ENCODE results near the gene PSMF1. TPM values are rescaled to one million over a fixed set of nuclear protein-coding genes. Genes with fewer than 3 reads are reported as not detected.

Gene PSMF1
- total and polyA plus RNA-seq, 4 donors, result 43.6 to 126 (median 83.8) TPM

- TF ChIP-seq FOXA1 (IDR thresholded peaks at IDR 0.05) (no peak), FOXA2 (IDR thresholded peaks at IDR 0.05) (no peak), REST (IDR thresholded peaks at IDR 0.05) (no peak), EGR1 (IDR thresholded peaks at IDR 0.05; ENCODE audit: low read depth in 2 of 2) (no peak), MAX (IDR thresholded peaks at IDR 0.05) (no peak), JUND (IDR thresholded peaks at IDR 0.05) (no peak)
Observed at GRCh38 chr20:1083431-1084080, 34.8 kb upstream of the PSMF1 start.

GRCh38 chr20:1085492-1086276 lies 32.7 kb upstream of the PSMF1 start:
- no peak overlapping the region for H3K9ac ChIP-seq (ENCODE audit: low read depth in 1 of 2, low read length in 2 of 2)
- TF ChIP-seq YY1 (IDR thresholded peaks at IDR 0.05) (no peak), GABPA (IDR thresholded peaks at IDR 0.05 in 1 of 2, conservative IDR thresholded peaks at IDR 0.05 in 1 of 2) (no peak), CTCF (IDR thresholded peaks at IDR 0.05; ENCODE audit: low read depth, low read length, missing input control) (no peak), RXRA (IDR thresholded peaks at IDR 0.05) (no peak), HNF4G (IDR thresholded peaks at IDR 0.05) (no peak), HNF4A (conservative IDR thresholded peaks at IDR 0.05) (no peak), FOXA1 (IDR thresholded peaks at IDR 0.05) (no peak), TAF1 (conservative IDR thresholded peaks at IDR 0.05) (no peak), ATF3 (IDR thresholded peaks at IDR 0.05) (no peak), RAD21 (IDR thresholded peaks at IDR 0.05) (no peak), SP1 (IDR thresholded peaks at IDR 0.05) (no peak), EGR1 (IDR thresholded peaks at IDR 0.05; ENCODE audit: low read depth in 2 of 2) (no peak), NR2F2 (IDR thresholded peaks at IDR 0.05) (no peak), JUND (IDR thresholded peaks at IDR 0.05) (no peak), REST (IDR thresholded peaks at IDR 0.05) (no peak), MAX (IDR thresholded peaks at IDR 0.05) (no peak), FOXA2 (IDR thresholded peaks at IDR 0.05) (no peak), ZBTB33 (IDR thresholded peaks at IDR 0.05) (no peak)
- no peaks in the 10 kb centered on the region for H3K4me1 ChIP-seq (ENCODE audit: control insufficient read depth in 4 of 4, insufficient read depth in 4 of 4, low read length in 3 of 4)
- H3K4me3 ChIP-seq (ENCODE audit: low read depth in 1 of 3, low read length in 3 of 3), result no peak overlapping the region
- no peaks in the 10 kb centered on the region for H3K9me3 ChIP-seq (ENCODE audit: control insufficient read depth in 4 of 4, low read length in 3 of 4)
- DNase-seq (ENCODE audit: low spot score), result no peak
- H3K27me3 ChIP-seq (ENCODE audit: control insufficient read depth in 4 of 4, insufficient read depth in 4 of 4, low read length in 3 of 4), result no peaks in the 10 kb centered on the region
- no peaks in the 10 kb centered on the region for H3K36me3 ChIP-seq (ENCODE audit: control insufficient read depth in 4 of 4, insufficient read depth in 3 of 4, low read depth in 1 of 4, low read length in 3 of 4)
- WGBS, result 65% methylated on average over 6 of the region's 6 CpGs
- H3K27ac ChIP-seq (ENCODE audit: low read depth in 1 of 2, low read length in 2 of 2), result no peak overlapping the region

More at GRCh38 chr20:1083431-1084080, 34.8 kb upstream of the PSMF1 start:
- no peaks in the 10 kb centered on the region for H3K36me3 ChIP-seq (ENCODE audit: control insufficient read depth in 4 of 4, insufficient read depth in 3 of 4, low read depth in 1 of 4, low read length in 3 of 4)
- H3K27me3 ChIP-seq (ENCODE audit: control insufficient read depth in 4 of 4, insufficient read depth in 4 of 4, low read length in 3 of 4), result no peaks in the 10 kb centered on the region
- no peak overlapping the region for H3K4me3 ChIP-seq (ENCODE audit: low read depth in 1 of 3, low read length in 3 of 3)
- DNase-seq (ENCODE audit: low spot score), result no peak
- no peaks in the 10 kb centered on the region for H3K4me1 ChIP-seq (ENCODE audit: control insufficient read depth in 4 of 4, insufficient read depth in 4 of 4, low read length in 3 of 4)
- H3K9ac ChIP-seq (ENCODE audit: low read depth in 1 of 2, low read length in 2 of 2), result no peak overlapping the region
- H3K27ac ChIP-seq (ENCODE audit: low read depth in 1 of 2, low read length in 2 of 2), result no peak overlapping the region
- 73% methylated on average over 5 of the region's 5 CpGs for WGBS
- H3K9me3 ChIP-seq (ENCODE audit: control insufficient read depth in 4 of 4, low read length in 3 of 4), result no peaks in the 10 kb centered on the region
